ENCODE measurements around the gene TAGLN2.
"Not testable (repeated sequence)": the region's sequence is repeated elsewhere in the genome, so short reads cannot be mapped to it uniquely, and the experiment has no call there.

TAGLN2 gene

GRCh38 chr1:159900755-159901360 lies 24.4 kb downstream of the TAGLN2 start:
- in situ Hi-C loops (cut with MboI; ENCODE audit: low sequenced_read_pairs) = no loop called here
- Histone ChIP-seq H3K4me3 (no peak overlapping the region), H3K4me1 (no peaks in the 10 kb centered on the region), H3K36me3 (replicated peaks) (no peaks in the 10 kb centered on the region), H3K27me3 (ENCODE audit: low read depth) (no peaks in the 10 kb centered on the region), H3K9me3 (no peaks in the 10 kb centered on the region; the same call in 1 of the 2 replicates)
- peak in 1 of 2 experiments; percentile 18 for DNase-seq (ENCODE audit: low spot score in 2 of 2)

- in situ Hi-C loops (cut with MboI; ENCODE audit: low sequenced_read_pairs) = no loop called here
- Histone ChIP-seq H3K27me3 (ENCODE audit: low read depth) (no peaks in the 10 kb centered on the region), H3K36me3 (replicated peaks) (no peaks in the 10 kb centered on the region), H3K4me3 (no peak within 1 kb of the TSS), H3K9me3 (no peaks in the 10 kb centered on the region; the same call in 1 of the 2 replicates), H3K4me1 (no peaks in the 10 kb centered on the region)
- peak in 1 of 2 experiments; percentile 17 for DNase-seq (ENCODE audit: low spot score in 2 of 2)
Observed at GRCh38 chr1:159900086-159900680, 25.1 kb downstream of the TAGLN2 start, which contains the start of gene CFAP45. Gene CFAP45 (minus strand): TSS chr1:159900165. CDS start chr1:159900098, 67 bp downstream.

DNA sequence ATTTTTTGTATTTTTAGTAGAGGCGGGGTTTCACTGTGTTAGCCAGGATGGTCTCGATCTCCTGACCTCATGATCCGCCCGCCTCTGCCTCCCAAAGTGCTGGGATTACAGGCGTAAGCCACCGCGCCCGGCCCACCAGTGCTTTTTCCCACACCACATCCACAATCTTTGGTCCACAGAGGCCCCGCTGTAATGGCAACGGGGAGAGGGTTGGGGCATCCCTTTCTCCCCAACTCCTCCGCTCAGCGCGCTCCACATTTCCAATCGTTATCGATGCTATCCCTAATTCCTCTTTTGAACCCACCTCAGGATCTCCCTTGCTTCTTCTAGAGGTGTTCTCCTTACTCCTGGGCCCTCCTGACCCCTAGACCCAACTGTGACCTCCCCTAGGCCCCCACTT lies 25.7 kb downstream of the TAGLN2 start:
- in situ Hi-C loops (cut with MboI; ENCODE audit: low sequenced_read_pairs); H3K36me3 ChIP-seq (replicated peaks); H3K27me3 ChIP-seq (ENCODE audit: low read depth); H3K4me1 ChIP-seq; DNase-seq (ENCODE audit: low spot score in 2 of 2); H3K9me3 ChIP-seq; H3K4me3 ChIP-seq: not testable (repeated sequence)

DNA sequence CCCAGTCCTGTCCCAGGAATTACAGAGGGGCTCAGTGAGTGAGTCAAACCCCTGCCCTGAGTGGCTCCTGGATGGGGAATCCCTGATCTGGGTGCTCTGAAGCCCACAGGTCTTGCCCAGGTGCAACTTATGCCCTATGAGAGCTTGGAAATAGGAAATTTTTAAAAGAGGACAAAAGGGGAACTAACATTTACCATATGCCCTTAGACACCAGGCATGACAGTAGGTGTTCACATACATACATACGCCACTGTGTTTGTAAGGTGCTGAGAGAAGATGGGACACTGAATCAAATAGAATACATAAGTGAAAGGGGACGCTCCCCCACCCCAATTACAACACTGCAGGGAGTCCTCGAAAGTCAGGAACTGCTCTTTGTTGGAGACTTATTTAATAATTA lies 26.8 kb downstream of the TAGLN2 start:
- in situ Hi-C loops (cut with MboI; ENCODE audit: low sequenced_read_pairs) = no loop called here
- no peak for DNase-seq (ENCODE audit: low spot score in 2 of 2)
- H3K36me3 ChIP-seq (replicated peaks) = no peaks in the 10 kb centered on the region
- H3K4me1 ChIP-seq = no peaks in the 10 kb centered on the region
- peaks cover 3% of the 10 kb centered on the region; the same call in 1 of the 2 replicates for H3K27me3 ChIP-seq (ENCODE audit: low read depth)
- no peak overlapping the region for H3K4me3 ChIP-seq
- no peaks in the 10 kb centered on the region for H3K9me3 ChIP-seq

GRCh38 chr1:159897962-159898361 lies 27.3 kb downstream of the TAGLN2 start:
- Histone ChIP-seq H3K27me3 (ENCODE audit: low read depth) (peaks cover 3% of the 10 kb centered on the region; the same call in 1 of the 2 replicates), H3K4me3 (no peak overlapping the region), H3K9me3 (no peaks in the 10 kb centered on the region), H3K36me3 (replicated peaks) (no peaks in the 10 kb centered on the region), H3K4me1 (no peaks in the 10 kb centered on the region)
- in situ Hi-C loops (cut with MboI; ENCODE audit: low sequenced_read_pairs) = no loop called here
- no peak for DNase-seq (ENCODE audit: low spot score in 2 of 2)

- no peaks in the 10 kb centered on the region for H3K9me3 ChIP-seq
- H3K4me3 ChIP-seq = no peak overlapping the region
- no peaks in the 10 kb centered on the region for H3K36me3 ChIP-seq (replicated peaks)
- in situ Hi-C loops (cut with MboI; ENCODE audit: low sequenced_read_pairs) = no loop called here
- no peak for DNase-seq (ENCODE audit: low spot score in 2 of 2)
- peaks cover 3% of the 10 kb centered on the region; the same call in 1 of the 2 replicates for H3K27me3 ChIP-seq (ENCODE audit: low read depth)
- no peaks in the 10 kb centered on the region for H3K4me1 ChIP-seq
Observed at GRCh38 chr1:159896546-159896930, 28.8 kb downstream of the TAGLN2 start.

DNA sequence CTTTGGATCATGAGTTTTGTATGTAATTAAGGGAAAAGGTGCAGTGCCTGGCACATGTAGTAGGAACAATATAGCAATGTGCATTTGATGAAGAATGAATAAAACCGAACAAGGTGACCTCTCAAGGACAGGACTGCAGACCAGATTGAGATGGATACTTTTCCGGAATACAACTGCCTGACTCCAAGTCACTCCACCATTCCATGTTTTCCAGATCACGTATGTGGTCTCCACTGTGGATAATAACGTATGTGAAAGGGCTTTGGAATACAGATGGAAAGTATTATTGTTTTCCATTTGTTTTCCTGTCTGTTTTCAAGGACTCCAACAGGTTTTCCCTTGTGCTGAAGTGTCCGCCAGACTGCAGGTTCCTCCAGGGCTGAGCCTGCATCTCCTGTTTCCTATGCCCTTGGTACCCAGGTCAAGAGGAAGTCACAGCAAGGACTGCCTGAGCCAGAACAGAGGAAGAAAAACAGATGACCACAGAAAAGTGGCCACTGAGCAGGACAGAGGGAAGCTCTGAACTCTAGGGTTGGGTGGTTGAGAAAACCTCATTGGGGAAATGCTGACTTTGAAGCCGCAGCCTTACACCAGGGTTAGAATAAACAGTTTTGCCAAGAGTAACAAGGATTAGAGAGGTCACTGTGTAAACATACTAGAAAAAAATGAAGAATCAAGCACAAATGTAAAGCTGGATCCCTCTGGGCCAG lies 29.3 kb downstream of the TAGLN2 start:
- no peaks in the 10 kb centered on the region for H3K9me3 ChIP-seq
- no peaks in the 10 kb centered on the region for H3K4me1 ChIP-seq
- no peak overlapping the region for H3K4me3 ChIP-seq
- DNase-seq (ENCODE audit: low spot score in 2 of 2) = no peak
- H3K36me3 ChIP-seq (replicated peaks) = no peaks in the 10 kb centered on the region
- in situ Hi-C loops (cut with MboI; ENCODE audit: low sequenced_read_pairs) = no loop called here
- peaks cover 3% of the 10 kb centered on the region; the same call in 1 of the 2 replicates for H3K27me3 ChIP-seq (ENCODE audit: low read depth)

DNA sequence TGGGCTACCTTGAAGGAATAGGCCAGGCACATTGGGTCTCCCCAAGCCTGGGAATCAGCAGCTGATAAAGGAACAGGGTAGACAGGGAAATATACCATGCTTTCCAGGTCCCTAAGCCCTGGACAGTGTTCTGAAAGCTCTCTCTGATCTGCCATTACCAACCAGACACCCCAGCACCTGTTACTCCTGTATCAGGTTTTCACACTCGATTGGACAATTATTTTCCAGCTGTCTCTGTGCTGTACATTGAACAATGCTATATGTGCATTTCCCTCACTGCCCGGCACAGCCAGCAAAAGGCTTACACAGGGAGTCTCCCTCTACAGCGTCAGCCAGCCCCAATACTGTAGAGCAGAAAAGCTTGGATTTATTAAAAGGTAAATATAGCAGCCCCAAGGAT lies 30.0 kb downstream of the TAGLN2 start:
- in situ Hi-C loops (cut with MboI; ENCODE audit: low sequenced_read_pairs) = no loop called here
- H3K27me3 ChIP-seq (ENCODE audit: low read depth) = peaks cover 3% of the 10 kb centered on the region; the same call in 1 of the 2 replicates
- H3K4me1 ChIP-seq = no peaks in the 10 kb centered on the region
- no peaks in the 10 kb centered on the region for H3K36me3 ChIP-seq (replicated peaks)
- H3K4me3 ChIP-seq = no peak overlapping the region
- DNase-seq (ENCODE audit: low spot score in 2 of 2) = no peak
- H3K9me3 ChIP-seq = no peaks in the 10 kb centered on the region

- H3K9me3 ChIP-seq = no peaks in the 10 kb centered on the region
- in situ Hi-C loops (cut with MboI; ENCODE audit: low sequenced_read_pairs) = no loop called here
- no peak for DNase-seq (ENCODE audit: low spot score in 2 of 2)
- H3K36me3 ChIP-seq (replicated peaks) = no peaks in the 10 kb centered on the region
- H3K27me3 ChIP-seq (ENCODE audit: low read depth) = peaks cover 3% of the 10 kb centered on the region; the same call in 1 of the 2 replicates
- H3K4me1 ChIP-seq = no peaks in the 10 kb centered on the region
- H3K4me3 ChIP-seq = no peak overlapping the region
Observed at GRCh38 chr1:159892944-159893343, 32.4 kb downstream of the TAGLN2 start.

DNA sequence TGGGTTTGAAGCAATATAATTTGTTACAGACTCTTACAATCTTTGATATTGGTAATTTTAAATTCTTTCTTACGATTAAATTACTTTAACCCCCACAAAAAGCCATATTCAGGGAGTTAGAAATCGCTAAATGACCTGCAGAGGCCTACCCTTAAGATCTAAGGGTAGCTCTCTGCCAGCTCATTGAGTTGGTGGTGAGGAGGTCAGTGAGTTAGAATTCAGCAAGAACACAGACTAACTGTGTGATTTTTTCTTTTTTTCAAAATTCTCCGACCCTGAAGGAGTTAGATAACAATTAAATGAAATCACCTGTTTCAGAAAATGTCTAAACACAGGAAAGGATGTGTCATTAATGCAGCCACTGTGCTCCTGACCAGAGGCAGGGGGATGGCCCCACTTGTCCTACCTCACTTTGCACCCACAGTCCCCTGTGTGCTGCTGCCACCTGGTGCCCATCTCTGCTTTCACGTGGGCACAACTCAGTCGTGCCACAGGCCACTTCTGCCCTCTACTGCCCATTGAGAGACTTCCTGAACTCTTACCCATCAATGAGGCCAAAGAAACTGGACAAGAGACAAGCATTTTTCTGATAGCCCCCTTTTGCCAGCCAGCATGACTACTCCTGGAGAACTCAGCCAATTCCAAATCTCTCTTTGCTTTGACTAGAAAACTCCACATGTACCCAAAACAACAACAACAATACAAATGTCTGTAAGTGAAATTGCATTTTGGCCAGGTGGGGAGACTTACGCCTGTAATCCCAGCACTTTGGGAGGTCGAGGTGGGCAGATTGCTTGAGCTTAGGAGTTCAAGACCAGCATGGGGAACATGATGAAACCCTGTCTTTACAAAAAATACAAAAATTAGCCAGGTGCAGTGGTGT lies 33.8 kb downstream of the TAGLN2 start:
- Histone ChIP-seq H3K4me3 (no peak overlapping the region), H3K9me3 (no peaks in the 10 kb centered on the region), H3K36me3 (replicated peaks) (no peaks in the 10 kb centered on the region), H3K27me3 (ENCODE audit: low read depth) (peaks cover 3% of the 10 kb centered on the region; the same call in 1 of the 2 replicates), H3K4me1 (no peaks in the 10 kb centered on the region)
- DNase-seq (ENCODE audit: low spot score in 2 of 2) = peak; percentile 10 to 52
- in situ Hi-C loops (cut with MboI; ENCODE audit: low sequenced_read_pairs) = no loop called here

DNA sequence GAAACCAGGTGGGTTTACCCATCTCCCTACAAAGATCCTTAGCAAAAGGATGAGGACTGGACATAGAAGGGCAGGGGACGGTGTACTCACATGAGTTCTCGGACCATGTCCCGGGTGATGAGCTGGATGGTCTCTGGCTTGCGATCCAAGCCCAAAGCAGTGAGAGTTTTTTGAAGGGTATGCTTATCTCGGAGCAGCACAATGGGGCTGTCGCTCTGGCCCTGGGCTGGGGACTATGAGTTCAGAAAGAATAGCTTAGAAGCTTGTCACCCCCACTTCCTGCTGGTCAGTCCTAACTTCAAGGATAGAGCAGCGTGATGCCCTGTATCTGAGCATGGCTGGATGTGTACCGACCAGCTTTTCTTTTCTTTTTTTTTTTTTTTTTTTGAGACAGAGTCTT lies 34.9 kb downstream of the TAGLN2 start:
- H3K4me3 ChIP-seq = no peak overlapping the region
- no peaks in the 10 kb centered on the region for H3K36me3 ChIP-seq (replicated peaks)
- DNase-seq (ENCODE audit: low spot score in 2 of 2) = no peak
- H3K27me3 ChIP-seq (ENCODE audit: low read depth) = peaks cover 3% of the 10 kb centered on the region; the same call in 1 of the 2 replicates
- in situ Hi-C loops (cut with MboI; ENCODE audit: low sequenced_read_pairs) = no loop called here
- H3K9me3 ChIP-seq = no peaks in the 10 kb centered on the region
- H3K4me1 ChIP-seq = no peaks in the 10 kb centered on the region

GRCh38 chr1:159889821-159890252 lies 35.5 kb downstream of the TAGLN2 start:
- no peaks in the 10 kb centered on the region for H3K4me1 ChIP-seq
- DNase-seq (ENCODE audit: low spot score in 2 of 2) = no peak
- no peaks in the 10 kb centered on the region; the same call in 1 of the 2 replicates for H3K27me3 ChIP-seq (ENCODE audit: low read depth)
- no peak overlapping the region for H3K4me3 ChIP-seq
- in situ Hi-C loops (cut with MboI; ENCODE audit: low sequenced_read_pairs) = no loop called here
- H3K9me3 ChIP-seq = no peaks in the 10 kb centered on the region
- no peaks in the 10 kb centered on the region for H3K36me3 ChIP-seq (replicated peaks)

DNA sequence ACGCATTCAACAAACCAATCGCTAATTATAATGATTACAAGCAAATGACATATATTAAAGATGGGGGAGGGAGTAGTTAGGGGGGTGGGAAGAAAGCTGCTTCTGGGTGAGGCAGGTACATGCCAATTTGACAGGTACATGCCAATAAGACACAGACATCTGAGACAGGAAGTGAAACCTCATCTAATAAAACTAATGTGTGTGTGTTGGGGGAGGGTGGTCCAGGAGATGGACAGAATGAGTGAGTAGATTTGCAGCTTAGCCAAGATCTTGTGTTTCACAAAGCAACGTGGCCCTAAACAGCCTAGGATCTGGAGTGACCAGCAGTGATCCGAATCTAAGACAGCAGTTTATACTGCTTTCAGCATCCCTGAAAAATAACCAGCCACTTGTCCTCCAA lies 36.1 kb downstream of the TAGLN2 start:
- no peaks in the 10 kb centered on the region for H3K4me1 ChIP-seq
- no peaks in the 10 kb centered on the region for H3K27me3 ChIP-seq (ENCODE audit: low read depth)
- no peak for DNase-seq (ENCODE audit: low spot score in 2 of 2)
- no peak overlapping the region for H3K4me3 ChIP-seq
- H3K9me3 ChIP-seq = no peaks in the 10 kb centered on the region
- in situ Hi-C loops (cut with MboI; ENCODE audit: low sequenced_read_pairs) = no loop called here
- no peaks in the 10 kb centered on the region for H3K36me3 ChIP-seq (replicated peaks)

All from HAP-1 (cell line).